Parathyroid adenoma (tissue), 2 donors: ENCODE data around the gene LAMA4.
A peak's percentile ranks its signal among the peaks of the same experiment; 100 is the strongest.

Source experiments
- H2AFZ ChIP-seq: fragments of 300-600 bp; sonication (generic); one replicate; pipeline ENCODE4 v1.7.0; 2017; ENCODE audit warnings: antibody characterized with exemption, mild to moderate bottlenecking
- H3K27ac ChIP-seq: fragments of 300-600 bp; sonication (generic); one replicate; pipeline ENCODE4 v1.7.0; 2017
- H3K27me3 ChIP-seq: fragments of 300-600 bp; sonication (generic); one replicate; pipeline ENCODE4 v1.7.0; 2017; ENCODE audit warnings: low read length; ENCODE audit not compliant: control insufficient read depth, insufficient read depth
- H3K36me3 ChIP-seq: fragments of 300-600 bp; sonication (generic); one replicate; pipeline ENCODE4 v1.7.0; 2017; ENCODE audit warnings: low read length; ENCODE audit not compliant: control insufficient read depth, insufficient read depth
- H3K4me1 ChIP-seq: fragments of 300-600 bp; sonication (generic); one replicate; pipeline ENCODE4 v1.7.0; 2017; ENCODE audit warnings: control low read depth
- H3K4me2 ChIP-seq: fragments of 300-600 bp; sonication (generic); one replicate; pipeline ENCODE4 v1.7.0; 2017; ENCODE audit warnings: low read length
- H3K4me3 ChIP-seq: fragments of 300-600 bp; sonication (generic); one replicate; pipeline ENCODE4 v1.7.0; 2017; ENCODE audit warnings: low read depth, low read length
- H3K79me2 ChIP-seq: fragments of 300-600 bp; sonication (generic); one replicate; pipeline ENCODE4 v1.7.0; 2017; ENCODE audit warnings: control low read depth
- H3K9ac ChIP-seq: fragments of 300-600 bp; sonication (generic); one replicate; pipeline ENCODE4 v1.7.0; 2017; ENCODE audit warnings: mild to moderate bottlenecking
- H3K9me3 ChIP-seq: fragments of 300-600 bp; sonication (generic); one replicate; pipeline ENCODE4 v1.7.0; 2017; ENCODE audit warnings: low read length; ENCODE audit not compliant: control insufficient read depth
- TF ChIP-seq, protein P1 (sequence below): fragments of 300-600 bp; sonication (generic); IDR thresholded peaks from one replicate; pipeline ENCODE4 v1.7.0; 2017; ENCODE audit warnings: antibody characterized with exemption, mild to moderate bottlenecking
- donor health status: primary hyperparathyroidism.

The LAMA4 gene

DNA sequence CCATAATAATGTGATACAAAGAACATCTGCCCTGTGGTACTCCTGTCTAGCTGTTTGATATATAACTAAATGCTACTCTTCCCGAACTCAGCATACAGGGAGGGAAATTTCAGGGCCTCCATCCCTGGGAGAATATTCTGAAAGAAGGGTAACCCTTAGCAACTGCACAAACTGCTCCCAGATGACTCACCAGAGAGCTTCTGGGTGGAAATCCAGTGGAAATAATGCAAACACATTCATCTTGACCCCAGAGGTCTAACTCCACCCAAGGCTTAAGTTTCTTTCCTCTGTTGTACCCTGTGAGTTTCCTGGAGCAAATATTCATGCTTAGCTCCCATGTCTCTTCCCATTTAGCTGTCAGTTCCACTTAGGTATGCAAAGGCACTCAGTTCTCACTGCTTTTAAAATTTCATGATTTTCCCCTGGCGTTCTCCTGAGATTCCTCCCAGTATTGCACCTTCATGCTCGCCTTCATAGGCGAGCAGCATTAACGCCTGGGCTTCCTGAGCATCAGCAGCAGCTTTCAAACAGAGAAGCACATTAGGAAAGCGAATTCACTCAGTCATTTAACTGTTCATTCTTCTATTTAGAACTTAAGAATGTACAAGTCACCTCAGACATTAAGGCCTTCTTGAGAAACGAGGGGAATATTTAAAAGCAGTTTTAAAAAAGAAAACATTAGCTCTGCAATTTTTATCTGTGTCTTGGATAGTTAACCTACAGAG is 43.8 kb upstream of the LAMA4 start:
- Histone ChIP-seq H2AFZ (no peak overlapping the region), H3K4me1 (no peaks in the 10 kb centered on the region), H3K4me2 (no peak overlapping the region), H3K9ac (no peak overlapping the region), H3K27me3 (no peaks in the 10 kb centered on the region), H3K4me3 (no peak overlapping the region), H3K79me2 (no peaks in the 10 kb centered on the region), H3K27ac (peak overlapping the region; percentile 19), H3K9me3 (no peaks in the 10 kb centered on the region), H3K36me3 (no peaks in the 10 kb centered on the region)
- TF ChIP-seq, protein P1, sequence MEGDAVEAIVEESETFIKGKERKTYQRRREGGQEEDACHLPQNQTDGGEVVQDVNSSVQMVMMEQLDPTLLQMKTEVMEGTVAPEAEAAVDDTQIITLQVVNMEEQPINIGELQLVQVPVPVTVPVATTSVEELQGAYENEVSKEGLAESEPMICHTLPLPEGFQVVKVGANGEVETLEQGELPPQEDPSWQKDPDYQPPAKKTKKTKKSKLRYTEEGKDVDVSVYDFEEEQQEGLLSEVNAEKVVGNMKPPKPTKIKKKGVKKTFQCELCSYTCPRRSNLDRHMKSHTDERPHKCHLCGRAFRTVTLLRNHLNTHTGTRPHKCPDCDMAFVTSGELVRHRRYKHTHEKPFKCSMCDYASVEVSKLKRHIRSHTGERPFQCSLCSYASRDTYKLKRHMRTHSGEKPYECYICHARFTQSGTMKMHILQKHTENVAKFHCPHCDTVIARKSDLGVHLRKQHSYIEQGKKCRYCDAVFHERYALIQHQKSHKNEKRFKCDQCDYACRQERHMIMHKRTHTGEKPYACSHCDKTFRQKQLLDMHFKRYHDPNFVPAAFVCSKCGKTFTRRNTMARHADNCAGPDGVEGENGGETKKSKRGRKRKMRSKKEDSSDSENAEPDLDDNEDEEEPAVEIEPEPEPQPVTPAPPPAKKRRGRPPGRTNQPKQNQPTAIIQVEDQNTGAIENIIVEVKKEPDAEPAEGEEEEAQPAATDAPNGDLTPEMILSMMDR = no peak

DNA sequence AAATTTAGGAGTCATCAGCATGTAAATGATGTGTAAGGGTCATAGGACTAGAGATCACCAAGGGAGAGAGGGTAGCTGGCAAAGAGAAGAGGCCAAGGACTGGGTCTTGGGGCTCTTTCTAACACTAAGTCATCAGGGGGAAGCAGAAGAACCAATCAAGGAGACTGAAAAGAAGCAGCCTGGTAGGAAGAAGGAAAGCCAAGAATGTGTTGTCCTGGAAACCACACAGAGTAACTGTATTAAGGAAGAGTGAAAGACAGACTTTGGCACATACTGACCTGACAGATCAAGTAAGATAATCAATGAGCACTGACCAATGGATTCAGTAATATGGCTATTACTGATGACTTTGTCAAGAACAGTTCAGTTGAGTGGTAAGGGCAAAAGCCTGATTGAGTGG is 42.3 kb upstream of the LAMA4 start:
- H3K79me2 ChIP-seq = no peaks in the 10 kb centered on the region
- H2AFZ ChIP-seq = peak overlapping the region; percentile 21
- no peak overlapping the region for H3K4me3 ChIP-seq
- H3K9me3 ChIP-seq = no peaks in the 10 kb centered on the region
- no peaks in the 10 kb centered on the region for H3K4me1 ChIP-seq
- H3K27me3 ChIP-seq = no peaks in the 10 kb centered on the region
- TF ChIP-seq, protein P1 = no peak
- no peaks in the 10 kb centered on the region for H3K36me3 ChIP-seq
- H3K27ac ChIP-seq = no peak overlapping the region
- H3K4me2 ChIP-seq = no peak overlapping the region
- H3K9ac ChIP-seq = no peak overlapping the region

DNA sequence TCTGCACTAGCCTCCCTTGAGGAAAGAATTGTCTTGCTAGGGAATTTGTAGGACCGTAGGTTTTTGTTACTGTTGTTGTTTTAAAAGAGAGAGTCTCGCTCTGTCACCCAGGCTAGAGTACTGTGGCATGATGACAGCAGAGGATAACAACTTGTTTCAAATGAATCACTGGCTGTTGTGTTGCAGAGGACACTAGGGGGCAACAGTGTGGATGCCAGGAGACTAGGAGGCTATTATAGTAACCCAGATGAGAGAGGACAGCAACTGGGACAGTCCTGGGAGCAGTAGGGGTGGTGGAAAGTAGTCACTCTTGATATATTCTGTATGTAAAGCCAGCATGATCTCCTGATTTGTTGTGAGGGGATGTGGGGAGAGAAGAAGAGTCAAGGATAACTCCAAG is 41.8 kb upstream of the LAMA4 start:
- H3K4me1 ChIP-seq = no peaks in the 10 kb centered on the region

DNA sequence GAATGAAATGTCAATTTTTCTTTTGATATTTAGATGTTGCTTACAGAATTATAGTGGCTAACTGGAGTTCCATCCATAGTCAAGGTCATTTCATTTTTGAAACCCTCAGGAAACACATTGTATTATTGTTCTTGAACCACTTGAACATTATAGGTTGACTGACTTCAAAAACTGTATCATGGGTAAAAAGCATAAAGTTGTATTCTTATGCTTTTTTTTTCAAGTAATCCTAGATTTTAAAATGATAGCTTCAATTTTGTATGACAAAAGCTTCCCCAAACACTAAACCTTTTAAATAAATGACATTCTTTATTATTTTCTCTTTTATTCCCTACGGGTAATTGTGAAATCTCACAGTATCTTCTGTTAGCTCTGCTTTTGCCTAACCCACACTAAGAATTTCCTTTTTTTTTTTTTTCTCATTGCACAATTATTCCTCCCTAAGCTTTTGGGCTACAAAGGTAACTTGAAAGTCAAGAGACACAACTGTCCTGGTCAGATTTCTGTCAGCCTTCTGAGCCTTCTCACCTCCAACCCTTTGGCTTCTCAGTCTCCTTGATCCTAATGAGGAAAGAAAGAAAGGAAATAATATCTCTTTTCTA is 36.9 kb upstream of the LAMA4 start:
- H3K9ac ChIP-seq = no peak overlapping the region
- no peak overlapping the region for H2AFZ ChIP-seq
- no peaks in the 10 kb centered on the region for H3K79me2 ChIP-seq
- H3K27me3 ChIP-seq = no peaks in the 10 kb centered on the region
- no peaks in the 10 kb centered on the region for H3K36me3 ChIP-seq
- no peak overlapping the region for H3K4me3 ChIP-seq
- no peaks in the 10 kb centered on the region for H3K9me3 ChIP-seq
- H3K4me2 ChIP-seq = no peak overlapping the region
- H3K27ac ChIP-seq = no peak overlapping the region
- H3K4me1 ChIP-seq = no peaks in the 10 kb centered on the region
- TF ChIP-seq, protein P1 = no peak

More for the DNA sequence above, 41.8 kb upstream of the LAMA4 start:
- Histone ChIP-seq H3K4me2 (no peak overlapping the region), H3K27ac (no peak overlapping the region), H3K9ac (no peak overlapping the region), H3K9me3 (no peaks in the 10 kb centered on the region), H3K36me3 (no peaks in the 10 kb centered on the region), H3K27me3 (no peaks in the 10 kb centered on the region), H2AFZ (no peak overlapping the region), H3K4me3 (no peak overlapping the region), H3K79me2 (no peaks in the 10 kb centered on the region)
- TF ChIP-seq, protein P1 = no peak
